Measurements from ENCODE around the gene TOR1AIP2.

TOR1AIP2 gene

GRCh38 chr1:179825206-179825605 is 52.4 kb downstream of the TOR1AIP2 start:
- DNase-seq, result no peak

DNA sequence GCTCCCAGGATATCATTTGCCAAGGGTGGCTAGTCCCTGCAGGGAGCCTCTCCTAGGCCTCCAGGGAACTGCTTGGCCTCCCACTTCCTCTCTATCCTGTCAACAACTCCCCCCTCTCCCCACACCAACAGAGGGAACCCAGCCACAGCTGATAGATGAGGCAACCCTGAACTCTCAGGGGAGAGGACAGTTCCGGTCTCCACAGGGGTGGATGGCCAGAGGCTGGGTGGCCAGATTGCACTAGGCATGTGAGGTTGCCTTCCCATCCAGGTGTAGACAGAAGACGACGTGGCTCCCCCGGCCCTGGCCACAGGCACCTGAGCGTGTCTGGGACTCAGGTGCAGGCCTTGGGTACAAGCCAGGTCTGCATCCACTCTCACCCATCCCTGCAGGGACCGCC is 53.3 kb downstream of the TOR1AIP2 start:
- DNase-seq, result no peak

DNA sequence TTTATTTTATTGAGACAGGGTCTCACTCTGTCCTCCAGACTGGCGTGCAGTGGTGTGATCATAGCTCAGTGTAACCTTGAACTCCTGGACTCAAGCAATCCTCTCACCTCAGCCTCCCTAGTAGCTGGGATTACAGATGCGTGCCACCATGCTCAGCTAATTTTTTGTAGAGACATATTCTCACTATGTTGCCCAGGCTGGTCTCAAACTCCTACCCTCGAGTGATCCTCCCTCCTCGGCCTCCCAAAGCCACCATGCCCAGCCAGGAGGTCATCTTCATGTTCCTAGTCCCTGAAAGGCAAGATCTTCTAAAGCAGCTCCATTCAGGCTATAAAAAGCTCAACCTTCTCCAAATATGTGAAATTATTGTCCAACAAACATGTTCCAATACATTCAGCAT is 53.9 kb downstream of the TOR1AIP2 start:
- DNase-seq, result no peak

- DNase-seq, result no peak
Observed at GRCh38 chr1:179822065-179822464, 55.5 kb downstream of the TOR1AIP2 start.

DNA sequence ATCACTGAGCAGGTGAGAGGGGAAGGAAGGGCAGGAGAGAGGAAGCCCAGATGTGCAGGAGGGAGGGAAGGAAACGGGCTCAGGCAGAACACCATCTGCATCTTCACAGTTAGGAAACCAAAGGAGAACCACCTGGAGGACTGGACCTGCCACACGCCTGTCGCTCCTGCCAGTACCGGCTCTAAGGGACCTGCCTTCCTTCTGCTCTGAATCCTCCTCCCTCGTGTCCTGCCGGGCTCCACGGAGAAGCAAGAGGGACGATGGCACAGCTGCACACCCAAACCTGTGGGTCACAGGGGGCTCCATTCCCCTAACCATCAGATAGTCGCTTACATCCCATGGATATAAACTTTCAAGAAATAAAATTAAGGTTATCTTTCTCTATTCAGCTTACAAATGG is 56.1 kb downstream of the TOR1AIP2 start:
- DNase-seq, result no peak

DNA sequence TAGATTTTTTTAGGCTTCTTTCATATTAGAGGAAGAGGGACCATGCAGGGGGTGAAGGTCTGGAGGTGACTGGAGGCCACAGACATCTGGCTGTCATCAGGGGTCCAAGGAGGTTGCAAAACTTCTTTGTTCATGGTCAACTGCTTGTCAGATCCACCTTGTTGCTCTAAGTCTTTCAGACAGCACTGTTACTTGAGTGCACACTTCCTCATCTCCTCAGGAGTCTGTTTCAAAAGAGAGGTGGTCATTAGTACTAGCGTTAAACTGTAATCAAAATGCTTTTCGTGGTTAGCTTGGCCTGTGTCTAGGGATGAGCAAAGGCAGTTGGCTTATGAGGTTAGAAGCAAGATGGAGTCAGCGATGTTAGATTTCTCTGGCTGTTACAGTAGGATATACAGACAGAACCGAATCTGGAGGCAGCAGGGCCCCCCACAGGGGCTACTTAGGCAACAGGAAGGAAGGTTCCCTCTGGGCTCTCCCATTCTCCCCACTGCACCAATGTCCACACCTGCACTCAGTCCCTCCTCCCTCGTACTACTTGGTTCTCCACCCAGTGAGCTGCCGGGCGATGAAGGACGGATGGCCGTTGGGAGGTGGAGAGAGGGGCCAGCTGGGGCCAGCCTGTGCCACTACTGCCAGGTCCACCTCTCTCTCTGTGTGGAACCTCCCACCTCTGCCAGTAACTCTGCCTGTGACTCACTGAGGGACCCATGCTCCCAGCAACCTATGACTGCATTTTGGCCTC is 57.2 kb downstream of the TOR1AIP2 start:
- no peak for DNase-seq

DNA sequence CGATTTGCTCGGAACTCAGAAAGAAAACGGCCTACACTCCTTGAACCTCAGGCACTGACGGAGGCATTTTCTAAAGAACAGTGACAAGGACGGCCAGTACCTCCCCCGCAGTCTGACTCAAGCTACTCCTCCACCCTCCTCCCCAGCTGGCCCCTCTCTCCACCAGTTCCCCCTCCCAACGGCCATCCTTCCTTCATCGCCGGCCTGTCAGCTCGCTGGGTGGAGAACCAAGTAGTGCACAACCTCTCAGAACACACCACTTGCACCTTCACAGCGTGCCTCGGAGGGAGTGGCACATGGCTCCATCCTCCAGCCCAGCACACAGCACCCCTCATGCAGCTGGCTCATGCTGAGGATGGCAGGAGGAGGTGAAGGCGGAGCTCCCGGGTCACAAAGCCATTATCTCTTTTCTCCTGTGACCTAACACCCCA is 58.8 kb downstream of the TOR1AIP2 start:
- no peak for DNase-seq

GRCh38 chr1:179818260-179818659 is 59.3 kb downstream of the TOR1AIP2 start:
- DNase-seq, result no peak

DNA sequence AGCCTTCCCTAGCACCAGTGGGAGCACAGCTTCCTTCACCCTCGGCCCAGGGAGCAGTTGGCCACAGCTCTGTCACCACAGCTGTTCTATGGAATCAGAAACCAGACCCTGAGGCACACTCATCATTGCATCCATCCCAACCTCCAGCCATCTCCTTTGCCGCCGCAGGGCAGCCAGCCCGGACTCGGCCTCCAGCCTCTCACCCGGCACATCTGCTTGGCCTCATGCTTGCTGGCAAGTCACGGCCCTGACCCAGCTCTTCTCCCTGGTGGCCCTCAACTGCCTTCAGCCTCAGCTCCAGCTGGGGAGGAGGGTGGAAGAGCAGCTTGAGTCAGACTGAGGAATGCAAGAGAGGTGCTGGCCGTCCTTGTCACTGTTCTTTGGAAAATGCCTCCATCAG is 59.8 kb downstream of the TOR1AIP2 start:
- no peak for DNase-seq

DNA sequence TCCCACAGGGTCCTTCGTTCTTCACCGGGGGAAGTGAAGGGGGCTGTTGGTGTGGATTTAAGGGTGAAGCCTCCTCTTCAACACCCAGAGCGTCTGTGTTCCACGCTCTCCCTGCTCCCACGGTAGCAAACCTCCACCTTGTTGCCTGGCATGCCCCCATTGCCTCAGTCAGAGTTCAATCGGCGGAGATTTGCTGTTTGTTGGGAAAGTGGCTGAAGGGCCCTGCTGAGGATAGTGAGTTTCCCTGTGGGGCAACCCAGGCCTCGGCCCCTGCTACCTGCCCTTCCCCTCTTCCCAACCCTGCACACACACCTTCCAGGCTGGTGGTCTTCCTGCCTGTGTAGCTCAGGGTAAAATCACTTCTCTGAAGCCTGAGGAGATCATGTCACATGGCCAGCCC is 60.5 kb downstream of the TOR1AIP2 start:
- DNase-seq, result no peak

DNA sequence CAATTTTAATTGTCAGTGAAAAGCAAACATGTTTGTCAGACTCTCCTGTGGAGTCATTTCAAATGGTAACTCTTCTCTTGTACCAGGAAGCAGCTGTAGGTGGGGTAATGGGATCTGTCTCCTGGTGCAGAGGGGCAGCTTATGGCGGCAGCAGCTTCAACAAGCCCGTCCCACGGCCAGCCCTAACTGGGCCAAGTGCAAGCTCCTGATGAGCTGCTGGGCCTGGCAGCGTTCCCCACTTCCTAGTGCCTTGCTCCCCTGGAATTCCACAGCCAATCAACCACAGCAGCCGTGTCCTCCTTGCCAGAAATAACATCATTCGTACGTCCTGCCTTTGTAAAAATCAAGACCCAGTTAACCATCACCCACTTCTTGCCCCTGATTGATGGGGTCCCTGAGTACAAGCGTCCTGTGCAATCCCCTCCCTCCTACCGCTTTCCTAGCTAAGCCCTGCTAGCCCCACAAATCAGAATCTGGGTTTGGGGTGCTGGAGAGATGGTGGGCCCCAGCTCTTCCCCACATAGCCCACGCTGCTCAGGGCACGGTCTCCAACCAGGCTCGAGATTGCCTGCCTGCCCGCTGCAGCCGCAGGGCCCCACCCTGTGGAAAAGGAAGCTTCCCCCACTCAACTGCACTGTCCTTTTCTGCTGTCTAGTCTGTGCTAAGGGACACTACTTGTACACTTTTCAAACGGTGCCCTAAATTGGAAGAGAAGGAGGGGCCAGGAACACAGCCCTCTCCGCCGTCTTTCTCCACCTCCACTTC is 61.2 kb downstream of the TOR1AIP2 start:
- no peak for DNase-seq

- no peak for DNase-seq
Observed at GRCh38 chr1:179815641-179816040, 62.0 kb downstream of the TOR1AIP2 start.

- DNase-seq, result no peak
Observed at GRCh38 chr1:179814546-179814838, 63.1 kb downstream of the TOR1AIP2 start.

GRCh38 chr1:179813626-179814545 is 63.7 kb downstream of the TOR1AIP2 start:
- no peak for DNase-seq

- DNase-seq, result no peak
Observed at GRCh38 chr1:179812501-179813292, 64.9 kb downstream of the TOR1AIP2 start.

DNA sequence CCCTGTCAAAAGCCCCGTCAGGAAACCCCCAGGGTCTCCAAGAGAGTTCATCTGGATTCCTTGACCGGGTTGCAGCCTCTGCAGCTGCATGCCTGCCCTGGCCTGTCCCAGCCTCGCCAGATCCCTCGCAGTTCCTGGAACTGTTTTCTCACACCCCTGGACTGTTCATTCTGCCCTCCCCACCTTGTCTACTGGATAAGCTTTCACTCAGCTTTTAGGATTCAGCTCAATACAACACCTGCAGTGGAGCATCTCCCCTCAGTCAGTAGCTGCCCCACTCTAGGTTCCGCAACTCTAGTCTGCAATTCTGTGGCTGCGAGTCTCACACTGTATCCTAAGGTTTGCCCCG is 67.3 kb downstream of the TOR1AIP2 start:
- DNase-seq, result no peak

DNA sequence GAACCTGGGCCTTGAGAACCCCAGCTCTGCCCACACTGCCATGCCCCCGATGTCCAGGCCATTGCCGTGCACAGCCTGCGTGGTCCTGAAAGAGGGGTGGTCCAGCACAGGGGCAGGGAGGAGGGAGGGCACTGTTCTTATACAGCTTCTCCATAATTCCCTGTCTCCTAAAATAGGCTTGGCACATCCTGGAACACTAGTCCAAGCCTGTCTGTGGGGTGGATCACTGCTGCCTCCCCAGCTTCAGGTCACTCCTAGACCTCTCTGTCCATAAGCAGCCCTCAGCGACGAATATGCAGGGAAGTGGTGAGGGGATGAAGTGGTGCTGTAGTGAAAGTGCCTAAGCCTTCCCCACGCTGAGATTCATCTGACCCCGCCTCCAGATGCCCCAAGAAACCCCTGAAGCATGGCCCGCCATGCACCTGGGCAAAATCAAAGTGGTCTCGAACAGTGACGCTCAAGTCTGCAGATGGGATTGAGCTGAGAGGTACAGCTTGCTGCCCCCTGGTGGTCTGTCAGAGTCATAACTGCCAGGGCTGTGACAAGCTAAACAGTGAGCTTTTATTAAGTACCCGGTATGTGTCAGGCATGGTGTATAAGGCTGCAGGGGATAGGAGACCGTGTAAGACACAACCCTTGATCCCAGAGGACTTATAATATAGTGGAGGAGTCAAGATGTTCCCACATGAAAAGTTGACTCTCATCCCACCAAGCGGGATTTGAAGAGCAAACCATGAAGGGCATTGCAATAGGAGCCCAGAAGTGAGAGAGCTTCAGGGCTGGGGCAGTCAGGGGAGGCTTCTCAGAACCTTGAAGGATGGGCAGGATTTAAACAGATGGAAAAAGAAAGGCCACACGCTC is 67.9 kb downstream of the TOR1AIP2 start:
- DNase-seq, result peak; percentile 19 to 27

DNA sequence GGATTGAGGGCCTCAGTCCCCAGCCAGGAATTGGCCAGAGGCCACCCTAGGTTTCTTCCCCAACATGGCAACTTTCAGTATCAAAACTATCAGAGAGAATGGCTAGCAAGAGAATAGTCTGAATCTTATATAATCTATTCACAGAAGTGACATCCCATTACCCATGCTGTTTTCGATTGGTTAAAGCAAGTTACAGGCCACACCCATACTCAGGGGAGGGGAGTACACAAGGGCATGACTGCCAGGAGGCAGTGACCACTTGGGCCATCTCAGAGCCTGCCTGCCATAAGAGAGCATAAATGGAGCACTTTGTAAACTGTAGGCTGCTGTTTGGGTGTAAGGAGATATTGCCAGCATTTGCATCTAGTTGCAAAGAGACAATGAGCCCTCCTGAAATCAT is 69.1 kb downstream of the TOR1AIP2 start:
- DNase-seq, result no peak

DNA sequence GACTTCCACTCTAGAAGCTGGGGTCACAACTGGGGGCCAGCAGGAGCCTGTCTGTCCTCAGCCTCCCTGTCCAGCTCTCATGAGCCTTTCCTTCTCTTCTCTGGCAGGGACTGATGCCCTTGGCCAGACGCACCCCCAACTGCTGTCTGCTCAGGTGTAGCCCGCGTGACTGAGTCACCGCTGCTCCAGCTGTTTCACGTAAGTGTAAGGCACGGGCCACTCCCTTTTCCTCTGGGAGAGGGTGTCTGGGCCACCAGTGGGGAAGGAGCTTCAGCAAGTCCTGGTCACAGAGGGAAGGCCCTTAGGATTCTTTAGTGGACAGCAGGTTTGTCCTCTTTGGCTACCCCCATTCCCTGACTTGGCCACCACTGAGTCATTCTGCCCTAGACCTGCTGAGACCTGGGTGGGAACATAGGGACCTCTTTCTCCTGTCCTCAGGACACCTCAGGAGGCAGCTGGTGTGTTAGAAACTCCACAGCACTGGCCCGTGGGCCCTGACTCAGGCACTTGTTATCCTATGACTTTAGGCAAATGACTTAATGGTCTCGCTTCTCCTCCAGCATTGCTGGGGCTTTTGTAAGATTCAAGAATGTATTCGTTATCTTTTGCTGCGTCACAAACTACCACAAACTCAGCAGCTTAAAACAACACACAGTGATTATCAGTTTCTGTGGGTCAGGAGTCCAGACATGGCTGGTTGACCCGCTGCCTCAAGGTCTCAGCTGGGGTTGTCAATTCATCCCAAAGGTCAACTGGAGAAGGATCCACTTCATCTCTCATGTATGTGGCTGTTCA is 69.7 kb downstream of the TOR1AIP2 start:
- DNase-seq, result no peak

DNA sequence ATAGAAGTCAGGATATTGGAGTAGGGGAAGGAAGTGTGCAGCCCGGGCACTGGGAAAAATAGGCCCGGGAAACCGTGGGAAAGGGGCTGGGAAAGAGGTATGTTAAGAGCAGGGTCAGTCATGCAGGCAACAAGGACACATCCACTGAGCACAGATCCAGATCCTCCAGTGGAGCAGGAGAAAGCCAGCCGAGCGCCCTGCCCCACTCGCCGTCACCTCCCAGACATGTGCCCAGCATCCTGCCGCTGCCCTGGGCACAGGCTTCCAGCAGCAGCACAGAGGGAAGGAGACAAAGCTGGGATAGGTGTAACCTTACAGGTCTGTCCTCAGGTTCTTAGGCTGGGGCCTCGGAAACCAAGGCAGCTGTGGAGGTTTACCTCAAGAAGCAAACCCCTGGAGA is 70.3 kb downstream of the TOR1AIP2 start:
- no peak for DNase-seq

GRCh38 chr1:179806333-179806732 is 71.3 kb downstream of the TOR1AIP2 start:
- DNase-seq, result no peak

Measured in bone marrow (tissue), 2 donors.